ENCODE results near the gene RNLS. TPM values are rescaled to one million over a fixed set of nuclear protein-coding genes. Genes with fewer than 3 reads are reported as not detected.

The RNLS gene
- total and polyA plus RNA-seq, 2 of the 4 experiments (the other 2 are of a cell fraction): 4.5 to 7.0 TPM

DNA sequence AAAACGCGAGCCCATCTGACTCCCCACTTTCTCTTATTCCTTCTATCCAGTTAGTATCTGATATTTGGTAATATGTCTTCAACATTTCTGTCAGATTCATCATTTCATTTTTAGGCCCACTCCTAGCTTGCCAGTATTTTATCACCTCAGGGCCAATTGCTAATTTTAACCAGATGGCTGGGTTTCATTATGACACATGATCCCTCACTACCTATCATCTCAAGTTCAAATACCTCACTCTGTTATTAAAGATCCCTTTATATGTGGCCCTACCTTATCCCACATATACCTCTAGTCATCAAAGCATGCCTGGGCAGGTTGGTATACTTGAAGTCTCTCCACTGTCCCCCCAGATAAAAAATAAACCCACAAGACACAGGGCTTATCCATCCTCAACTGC is 104.9 kb downstream of the RNLS start:
- H3K56ac ChIP-seq (ENCODE audit: extremely low read depth, insufficient read depth, low read length): no peak overlapping the region
- no peak overlapping the region for H3K9ac ChIP-seq (ENCODE audit: low read depth, low read length)
- ATAC-seq (ENCODE audit: low read depth) (no peak), DNase-seq (no peak)
- H3K4me2 ChIP-seq (ENCODE audit: low read depth, low read length): no peak overlapping the region
- H3K4me3 ChIP-seq (ENCODE audit: insufficient read depth, low read depth, low read length): no peak overlapping the region
- POLR2A ChIA-PET (ENCODE audit: unreplicated experiment): no interaction called here
- no peak overlapping the region for H3K23ac ChIP-seq (ENCODE audit: low read depth, low read length)
- H2BK15ac ChIP-seq (ENCODE audit: low read depth, low read length): no peak overlapping the region
- no peaks in the 10 kb centered on the region for H4K20me1 ChIP-seq (ENCODE audit: insufficient read depth, low read length)
- no peak overlapping the region for H2AK9ac ChIP-seq (replicated peaks; ENCODE audit: low read depth, low read length, poor library complexity)
- no peaks in the 10 kb centered on the region for H3K9me3 ChIP-seq (ENCODE audit: control insufficient read depth, insufficient read depth, low read length)
- no peak overlapping the region for H3K14ac ChIP-seq (replicated peaks; ENCODE audit: low read depth, low read length)
- H3K79me1 ChIP-seq (ENCODE audit: low read depth in 1 of 2, low read length in 2 of 2): no peaks in the 10 kb centered on the region
- H2BK20ac ChIP-seq (ENCODE audit: low read depth, low read length): no peak overlapping the region
- no peak overlapping the region for H2AK5ac ChIP-seq (ENCODE audit: low read depth, low read length)
- no peak overlapping the region for H4K91ac ChIP-seq (ENCODE audit: insufficient read depth, low read depth, low read length)
- no peaks in the 10 kb centered on the region for H3K36me3 ChIP-seq (ENCODE audit: control insufficient read depth, insufficient read depth, low read length)
- no peak overlapping the region for H4K5ac ChIP-seq (ENCODE audit: low read depth, low read length)
- no peak overlapping the region for H3K27ac ChIP-seq (ENCODE audit: insufficient read depth, low read length)
- BruUV-seq (replicated peaks): no TSS peak
- no peaks in the 10 kb centered on the region; the same call in 1 of the 2 replicates for H3K9me1 ChIP-seq (ENCODE audit: insufficient read depth, low read length)
- no peak overlapping the region for H2AFZ ChIP-seq (replicated peaks; ENCODE audit: low read length, poor library complexity)
- H3K18ac ChIP-seq (ENCODE audit: low read depth, low read length): no peak overlapping the region
- no peaks in the 10 kb centered on the region; the same call in 1 of the 2 replicates for H3K27me3 ChIP-seq (ENCODE audit: control insufficient read depth, insufficient read depth, low read length)
- H2BK5ac ChIP-seq (ENCODE audit: low read depth, low read length, poor library complexity, severe bottlenecking): no peak overlapping the region
- in situ Hi-C loops (cut with MboI; ENCODE audit: low sequenced_read_pairs) (no loop called here), intact Hi-C loops (cut with micrococcal nuclease) (no loop called here), dilution Hi-C loops (cut with HindIII; ENCODE audit: low sequenced_read_pairs, unreplicated experiment) (no loop called here)
- no peak overlapping the region for H3K4ac ChIP-seq (ENCODE audit: low read depth, low read length)
- TF ChIP-seq NFE2L2 (IDR thresholded peaks at IDR 0.05; ENCODE audit: low read depth, low read length): no peak
- TF ChIP-seq CEBPB (IDR thresholded peaks at IDR 0.05; ENCODE audit: low read depth, low read length): no peak
- no peak for TF ChIP-seq CHD1 (IDR thresholded peaks at IDR 0.05; ENCODE audit: low read depth, low read length)
- TF ChIP-seq, protein P1, sequence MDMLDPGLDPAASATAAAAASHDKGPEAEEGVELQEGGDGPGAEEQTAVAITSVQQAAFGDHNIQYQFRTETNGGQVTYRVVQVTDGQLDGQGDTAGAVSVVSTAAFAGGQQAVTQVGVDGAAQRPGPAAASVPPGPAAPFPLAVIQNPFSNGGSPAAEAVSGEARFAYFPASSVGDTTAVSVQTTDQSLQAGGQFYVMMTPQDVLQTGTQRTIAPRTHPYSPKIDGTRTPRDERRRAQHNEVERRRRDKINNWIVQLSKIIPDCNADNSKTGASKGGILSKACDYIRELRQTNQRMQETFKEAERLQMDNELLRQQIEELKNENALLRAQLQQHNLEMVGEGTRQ (IDR thresholded peaks at IDR 0.05; ENCODE audit: low read depth, low read length): no peak
- TF ChIP-seq MAZ (IDR thresholded peaks at IDR 0.05; ENCODE audit: borderline replicate concordance, low read depth, low read length): no peak
- TF ChIP-seq MAFK (IDR thresholded peaks at IDR 0.05; ENCODE audit: low read depth, low read length): no peak
- TF ChIP-seq RAD21 (IDR thresholded peaks at IDR 0.05; ENCODE audit: low read length): no peak
- no peak overlapping the region for H2BK120ac ChIP-seq (ENCODE audit: low read depth, low read length)
- CTCF ChIA-PET: no interaction called here
- H3K4me1 ChIP-seq (ENCODE audit: control insufficient read depth, insufficient read depth, low read length): no peaks in the 10 kb centered on the region
- WGBS, 2 experiments (ENCODE audit: extremely low coverage in 2 of 2, insufficient read length in 1 of 2): no CpG with 5 or more reads among the region's 2 CpGs
- no peak overlapping the region for H4K8ac ChIP-seq (ENCODE audit: low read depth in 2 of 2, low read length in 2 of 2)

Measured in IMR-90 (cell line).